Prostate gland (tissue), 1 donor: ENCODE results near the gene ADI1.

ENCODE experiments used
- POLR2A ChIP-seq: fragments of 450-650 bp; IDR thresholded peaks from one replicate; pipeline ENCODE4 v1.6.1; 2016; ENCODE audit warnings: antibody characterized with exemption, mild to moderate bottlenecking
- POLR2AphosphoS5 ChIP-seq: sonication (generic); formaldehyde crosslinking; IDR thresholded peaks from one replicate; pipeline ENCODE4 v1.6.1; 2017; ENCODE audit warnings: antibody characterized with exemption

DNA sequence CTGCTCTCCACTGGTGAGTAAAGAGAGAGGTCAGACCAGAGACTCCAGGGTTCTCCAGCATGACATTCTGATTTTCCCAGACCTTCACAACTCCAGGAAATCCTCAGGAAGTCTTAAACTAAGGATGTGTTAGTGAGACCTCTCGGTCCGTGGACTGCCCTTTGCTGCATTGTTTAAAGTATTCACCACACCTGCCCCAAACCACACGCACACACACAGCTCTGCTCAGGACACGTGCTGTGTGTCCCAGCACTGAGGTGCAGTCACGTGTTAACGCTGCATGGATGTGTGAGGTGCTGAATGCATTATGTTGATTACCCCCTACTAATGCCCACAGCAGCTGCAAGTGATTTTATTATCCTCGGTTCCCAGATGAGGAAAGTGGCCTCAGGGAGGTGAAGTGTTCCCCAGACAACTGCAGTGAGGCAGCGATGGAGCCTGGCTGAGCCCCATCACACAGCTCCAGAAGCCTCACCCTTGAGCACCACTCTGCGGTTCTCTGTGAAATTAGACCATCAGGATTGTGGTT is 71.5 kb downstream of the ADI1 start:
- no peak for TF ChIP-seq POLR2A
- TF ChIP-seq POLR2AphosphoS5, result no peak
